ENCODE results near the gene ACOT11. TPM values are rescaled to one million over a fixed set of nuclear protein-coding genes. Genes with fewer than 3 reads are reported as not detected.

ACOT11 gene
- total and polyA plus RNA-seq, 11 donors = 33.2 to 69.3 (median 55.9) TPM

DNA sequence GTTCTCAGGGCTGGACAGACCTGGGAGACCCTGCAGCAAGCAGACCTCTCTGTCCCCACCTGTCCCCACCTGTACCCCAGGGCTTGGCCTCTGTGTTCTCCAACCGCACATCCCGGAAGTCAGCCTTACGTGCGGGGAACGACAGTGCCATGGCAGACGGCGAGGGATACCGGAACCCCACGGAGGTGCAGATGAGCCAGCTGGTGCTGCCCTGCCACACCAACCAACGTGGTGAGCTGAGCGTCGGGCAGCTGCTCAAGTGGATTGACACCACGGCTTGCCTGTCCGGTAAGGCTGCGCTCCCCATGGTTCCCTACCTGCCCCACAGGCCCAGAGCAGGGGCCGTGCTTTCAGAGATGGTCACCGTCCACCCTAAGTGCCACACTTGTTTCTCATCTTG is 36.5 kb downstream of the ACOT11 start:
- no peak for ATAC-seq
- Histone ChIP-seq H3K4me1 (peaks cover 0 to 77% (median 44%) of the 10 kb centered on the region in 12 donors), H3K36me3 (peaks cover 0 to 13% (median 0%) of the 10 kb centered on the region in 9 donors), H3K9me3 (no peaks in the 10 kb centered on the region), H3K27ac (peak overlapping the region; percentile 27 to 98 (median 89)), H3K4me3 (no peak overlapping the region), H3K27me3 (no peaks in the 10 kb centered on the region)
- TF ChIP-seq, protein P1, sequence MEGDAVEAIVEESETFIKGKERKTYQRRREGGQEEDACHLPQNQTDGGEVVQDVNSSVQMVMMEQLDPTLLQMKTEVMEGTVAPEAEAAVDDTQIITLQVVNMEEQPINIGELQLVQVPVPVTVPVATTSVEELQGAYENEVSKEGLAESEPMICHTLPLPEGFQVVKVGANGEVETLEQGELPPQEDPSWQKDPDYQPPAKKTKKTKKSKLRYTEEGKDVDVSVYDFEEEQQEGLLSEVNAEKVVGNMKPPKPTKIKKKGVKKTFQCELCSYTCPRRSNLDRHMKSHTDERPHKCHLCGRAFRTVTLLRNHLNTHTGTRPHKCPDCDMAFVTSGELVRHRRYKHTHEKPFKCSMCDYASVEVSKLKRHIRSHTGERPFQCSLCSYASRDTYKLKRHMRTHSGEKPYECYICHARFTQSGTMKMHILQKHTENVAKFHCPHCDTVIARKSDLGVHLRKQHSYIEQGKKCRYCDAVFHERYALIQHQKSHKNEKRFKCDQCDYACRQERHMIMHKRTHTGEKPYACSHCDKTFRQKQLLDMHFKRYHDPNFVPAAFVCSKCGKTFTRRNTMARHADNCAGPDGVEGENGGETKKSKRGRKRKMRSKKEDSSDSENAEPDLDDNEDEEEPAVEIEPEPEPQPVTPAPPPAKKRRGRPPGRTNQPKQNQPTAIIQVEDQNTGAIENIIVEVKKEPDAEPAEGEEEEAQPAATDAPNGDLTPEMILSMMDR (IDR thresholded peaks at IDR 0.05) = no peak
- no peak for TF ChIP-seq POLR2A (IDR thresholded peaks at IDR 0.05)
- no peak for DNase-seq
- intact Hi-C loops (cut with DNase I) = loop anchor here in 4 of 10 donors (2.0 to 5.0 kb wide), 3 partner anchors 26 to 37 kb away; partner anchors contain the start of gene ACOT11 (in 4 of the 4)
- 77 to 89% (median 86%) methylated on average over 6 to 17 of the region's 17 CpGs for WGBS, 4 donors

DNA sequence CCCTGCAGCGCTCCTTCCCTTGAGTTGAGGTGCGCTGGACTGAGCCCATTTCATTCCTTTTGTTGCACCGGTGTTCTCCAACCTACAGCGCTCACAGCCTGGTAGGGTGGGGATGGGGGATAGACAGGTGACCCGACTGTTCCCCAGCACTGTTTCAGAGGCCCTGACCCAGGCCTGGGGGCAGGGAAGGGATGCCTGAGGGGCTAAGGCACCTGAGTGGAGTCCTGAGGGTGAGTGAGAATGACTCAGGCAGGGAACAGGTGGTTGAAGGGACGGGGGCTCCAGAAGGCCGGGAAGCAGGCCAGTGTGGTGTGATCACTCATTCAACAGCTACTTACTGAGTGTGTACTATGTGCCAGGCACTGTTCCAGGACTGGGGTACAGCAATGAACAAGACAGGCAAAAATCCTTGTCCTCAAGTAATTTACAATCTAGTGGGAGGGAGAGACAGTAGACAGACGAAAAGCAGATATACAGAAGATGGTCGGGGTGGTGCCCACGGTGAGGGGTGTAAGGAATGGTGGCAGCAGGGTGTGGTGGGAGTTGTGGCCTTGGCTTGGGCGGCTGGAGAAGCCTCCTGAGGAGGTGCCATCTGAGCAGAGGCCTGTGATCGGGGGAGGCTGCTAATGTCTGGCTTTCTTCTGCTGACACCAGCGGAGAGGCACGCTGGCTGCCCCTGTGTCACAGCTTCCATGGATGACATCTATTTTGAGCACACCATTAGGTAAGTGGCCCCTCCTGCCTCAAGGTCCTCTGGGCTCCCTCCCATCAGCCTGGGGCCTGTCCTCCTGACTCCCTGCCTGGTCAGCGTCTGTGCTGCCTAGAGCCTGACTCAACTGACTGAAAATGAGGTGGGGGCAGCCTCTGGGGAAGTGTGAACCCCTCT is 37.4 kb downstream of the ACOT11 start:
- WGBS, 4 donors = 63 to 67% (median 66%) methylated on average over 14 to 15 of the region's 15 CpGs
- Histone ChIP-seq H3K4me3 (no peak overlapping the region), H3K27ac (peak overlapping the region; percentile 53 to 98 (median 89)), H3K36me3 (peaks cover 0 to 14% (median 0%) of the 10 kb centered on the region in 9 donors), H3K4me1 (peaks cover 0 to 72% (median 39%) of the 10 kb centered on the region in 12 donors), H3K27me3 (no peaks in the 10 kb centered on the region), H3K9me3 (no peaks in the 10 kb centered on the region)
- intact Hi-C loops (cut with DNase I) = loop anchor here in 4 of 10 donors (2.0 to 5.0 kb wide), 3 partner anchors 27 to 37 kb away; partner anchors contain the start of gene ACOT11 (in 2 of the 4)
- peak; percentile 72 to 90 (median 82) for DNase-seq
- no peak for TF ChIP-seq POLR2A (IDR thresholded peaks at IDR 0.05)
- TF ChIP-seq, protein P1 (IDR thresholded peaks at IDR 0.05) = no peak
- peak; percentile 63 to 80 (median 78) for ATAC-seq

DNA sequence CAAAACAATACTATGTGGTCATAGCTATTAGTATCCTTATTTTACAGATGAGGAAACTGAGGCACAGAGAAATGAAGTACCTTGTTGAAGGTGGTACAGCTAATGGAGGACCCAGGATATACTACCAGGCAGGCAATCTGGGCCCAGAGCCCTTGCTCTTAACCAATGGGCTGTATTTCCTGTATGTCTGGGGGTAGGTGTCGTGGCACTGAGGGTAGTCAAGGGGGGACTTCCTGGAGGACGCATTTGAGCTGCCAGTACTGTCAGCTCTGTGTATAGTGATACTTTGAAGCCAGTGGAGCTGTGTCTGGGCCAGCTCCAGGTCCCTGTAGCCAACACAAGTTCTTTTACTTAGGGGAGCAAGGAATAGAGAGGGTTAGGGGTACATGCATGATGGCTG is 40.3 kb downstream of the ACOT11 start:
- TF ChIP-seq, protein P1 (IDR thresholded peaks at IDR 0.05) = no peak
- peak overlapping the region in 6 of 12 donors; percentile 13 to 95 (median 70) for H3K27ac ChIP-seq
- DNase-seq (no peak), ATAC-seq (no peak)
- H3K4me3 ChIP-seq = no peak overlapping the region
- WGBS, 4 donors = 41 to 65% (median 54%) methylated on average over 2 of the region's 2 CpGs
- H3K4me1 ChIP-seq = peaks cover 0 to 67% (median 18%) of the 10 kb centered on the region in 12 donors
- H3K27me3 ChIP-seq = no peaks in the 10 kb centered on the region
- no peaks in the 10 kb centered on the region for H3K9me3 ChIP-seq
- peaks cover 0 to 26% (median 3%) of the 10 kb centered on the region in 9 donors for H3K36me3 ChIP-seq
- intact Hi-C loops (cut with DNase I) = loop anchor here in 1 of 10 donors (5.0 kb wide), 1 partner anchor 36 kb away; no protein-coding TSS in a partner anchor

DNA sequence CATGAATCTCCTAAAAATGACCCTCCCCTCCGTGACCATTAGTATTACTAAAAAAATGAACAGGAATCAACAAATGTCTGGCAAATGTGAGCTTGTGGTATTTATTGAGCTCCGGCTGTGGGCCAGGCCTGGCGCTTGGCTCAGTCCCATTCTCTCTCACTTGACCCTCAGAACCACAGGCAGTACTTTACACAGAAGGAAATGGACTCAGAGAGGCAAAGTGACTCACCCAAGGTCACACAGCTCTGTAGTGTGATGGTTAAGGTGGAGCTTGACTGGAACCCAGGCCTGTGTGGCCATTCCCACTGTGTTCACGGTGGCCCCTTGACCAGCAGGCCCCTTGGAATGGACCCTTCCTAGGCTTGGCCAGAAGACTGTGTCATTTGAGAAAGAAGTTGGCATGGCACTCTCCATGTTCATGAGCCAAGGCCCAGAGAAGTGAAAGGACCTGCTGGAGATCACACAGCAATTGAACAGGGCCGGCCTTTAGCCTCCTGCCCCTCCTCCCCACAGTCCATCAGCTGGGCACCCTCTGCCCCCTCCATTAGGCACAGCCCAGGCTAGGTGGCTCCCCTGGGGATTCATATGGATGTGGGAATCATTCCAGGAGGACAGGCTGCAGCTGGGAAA is 43.2 kb downstream of the ACOT11 start:
- peaks cover 0 to 46% (median 17%) of the 10 kb centered on the region in 9 donors for H3K36me3 ChIP-seq
- H3K9me3 ChIP-seq = no peaks in the 10 kb centered on the region
- WGBS, 4 donors = 73 to 84% (median 81%) methylated on average over 4 to 5 of the region's 5 CpGs
- peaks cover 0 to 62% (median 1%) of the 10 kb centered on the region in 12 donors for H3K4me1 ChIP-seq
- H3K27ac ChIP-seq = peak overlapping the region in 5 of 12 donors; percentile 25 to 95 (median 60)
- ATAC-seq (no peak), DNase-seq (no peak)
- no peak for TF ChIP-seq POLR2A (IDR thresholded peaks at IDR 0.05)
- TF ChIP-seq, protein P1 (IDR thresholded peaks at IDR 0.05) = no peak
- no peaks in the 10 kb centered on the region for H3K27me3 ChIP-seq
- no peak overlapping the region for H3K4me3 ChIP-seq
- intact Hi-C loops (cut with DNase I) = no loop called here
